Astrocyte of the cerebellum (primary cell): ENCODE data around the gene TRIM31.

ENCODE experiments used
- DNase-seq: peaks from one replicate; pipeline ENCODE4 v3.0.0-alpha.2; 2011; ENCODE audit warnings: low read depth
- H3K4me3 ChIP-seq: 2 replicates; pipeline ENCODE4 v1.5.1; 2011; ENCODE audit warnings: mild to moderate bottlenecking, low read depth, low read length, moderate library complexity
- in situ Hi-C: cut with HindIII; loops from 2 replicates; pipeline ENCODE4 v1.10.0; 2017; ENCODE audit warnings: low sequenced_read_pairs
- TF ChIP-seq, protein P1 (sequence below): IDR thresholded peaks from 2 replicates; pipeline ENCODE4 v1.5.1; 2012; ENCODE audit warnings: low read length, low read depth, moderate library complexity, mild to moderate bottlenecking; ENCODE audit errors: missing control alignments

The TRIM31 gene

DNA sequence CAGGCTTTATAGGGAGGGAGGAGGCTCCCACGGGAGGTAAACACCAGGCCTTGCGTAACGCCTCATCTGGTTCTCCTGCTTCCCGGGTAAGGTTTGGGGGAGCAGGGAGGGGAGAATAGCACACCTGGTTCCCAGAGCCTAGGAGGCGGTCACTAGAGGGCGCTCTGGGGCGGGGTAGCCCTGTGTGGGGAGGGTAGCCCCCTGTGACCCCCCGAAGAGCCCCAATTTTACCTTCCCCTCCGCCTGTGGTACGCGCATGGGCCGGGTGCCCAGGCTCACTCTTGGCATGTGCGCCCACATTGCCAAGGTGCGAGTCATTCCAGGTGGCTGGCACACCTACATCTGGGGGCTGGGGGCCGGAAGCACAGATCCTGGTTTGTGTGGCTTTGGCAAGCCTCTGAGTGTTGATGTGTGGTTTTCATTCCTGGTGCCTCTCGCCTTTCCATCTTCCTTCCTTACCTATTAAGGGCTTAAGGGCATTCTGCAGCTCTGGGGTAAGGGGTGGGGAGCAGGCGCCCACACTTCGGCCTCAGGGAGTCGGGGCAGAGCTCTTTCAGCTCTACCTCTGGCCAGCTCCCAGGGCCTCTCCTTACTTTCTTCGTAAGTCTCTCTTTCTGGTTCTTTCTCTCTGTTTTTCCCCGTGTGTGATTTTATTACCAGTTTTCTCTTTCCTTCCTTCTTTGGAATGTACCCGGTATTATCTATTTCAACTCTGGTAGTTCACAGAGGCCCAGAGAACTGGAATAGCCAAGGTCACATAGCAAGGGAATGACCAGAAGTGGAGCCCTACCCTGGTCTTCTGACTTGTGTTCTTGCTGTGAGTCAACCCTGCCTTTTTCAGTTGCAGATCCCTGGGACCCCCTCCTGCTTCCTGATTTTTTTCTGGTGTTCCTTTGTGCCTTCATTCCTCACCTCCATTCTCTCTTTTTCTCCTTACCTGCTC lies 36.8 kb downstream of the TRIM31 start:
- in situ Hi-C loops = no loop called here
- no peak overlapping the region for H3K4me3 ChIP-seq
- TF ChIP-seq, protein P1, sequence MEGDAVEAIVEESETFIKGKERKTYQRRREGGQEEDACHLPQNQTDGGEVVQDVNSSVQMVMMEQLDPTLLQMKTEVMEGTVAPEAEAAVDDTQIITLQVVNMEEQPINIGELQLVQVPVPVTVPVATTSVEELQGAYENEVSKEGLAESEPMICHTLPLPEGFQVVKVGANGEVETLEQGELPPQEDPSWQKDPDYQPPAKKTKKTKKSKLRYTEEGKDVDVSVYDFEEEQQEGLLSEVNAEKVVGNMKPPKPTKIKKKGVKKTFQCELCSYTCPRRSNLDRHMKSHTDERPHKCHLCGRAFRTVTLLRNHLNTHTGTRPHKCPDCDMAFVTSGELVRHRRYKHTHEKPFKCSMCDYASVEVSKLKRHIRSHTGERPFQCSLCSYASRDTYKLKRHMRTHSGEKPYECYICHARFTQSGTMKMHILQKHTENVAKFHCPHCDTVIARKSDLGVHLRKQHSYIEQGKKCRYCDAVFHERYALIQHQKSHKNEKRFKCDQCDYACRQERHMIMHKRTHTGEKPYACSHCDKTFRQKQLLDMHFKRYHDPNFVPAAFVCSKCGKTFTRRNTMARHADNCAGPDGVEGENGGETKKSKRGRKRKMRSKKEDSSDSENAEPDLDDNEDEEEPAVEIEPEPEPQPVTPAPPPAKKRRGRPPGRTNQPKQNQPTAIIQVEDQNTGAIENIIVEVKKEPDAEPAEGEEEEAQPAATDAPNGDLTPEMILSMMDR = peak; percentile 31
- no peak for DNase-seq

DNA sequence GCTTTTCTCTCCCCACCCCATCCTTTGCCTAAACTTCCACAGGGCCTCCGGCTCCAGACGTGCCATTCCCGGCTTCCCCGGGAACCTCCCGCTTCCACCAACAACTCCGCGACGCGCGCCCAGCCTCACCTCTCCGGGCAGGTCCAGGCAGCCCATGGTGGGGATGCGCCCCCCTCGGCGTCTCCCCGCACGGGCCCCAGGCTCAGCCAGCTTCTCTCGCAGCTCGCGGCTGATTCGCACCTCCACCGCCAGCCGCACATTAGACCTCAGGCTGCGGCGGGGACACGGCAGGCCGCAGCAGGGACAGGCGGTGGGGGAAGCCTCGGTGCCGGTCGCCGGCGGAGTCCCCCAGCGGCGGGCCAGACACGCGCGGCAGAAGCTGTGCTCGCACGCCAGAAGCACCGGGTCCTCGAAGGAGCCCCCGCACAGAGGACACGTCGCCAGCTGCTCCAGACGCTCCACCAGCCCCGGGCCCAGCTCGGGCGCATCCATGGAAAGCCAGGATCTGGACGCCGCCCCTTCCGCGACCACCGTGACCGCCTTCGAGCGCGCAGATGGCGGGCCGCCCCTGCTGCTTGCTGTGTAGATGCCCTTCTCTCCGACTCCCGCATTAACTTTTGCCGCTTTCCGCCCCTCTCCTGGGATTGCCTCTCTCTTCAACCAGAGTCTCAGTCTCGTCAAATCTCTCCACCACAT lies 37.6 kb downstream of the TRIM31 start, which contains the start of gene RNF39:
Gene RNF39, minus strand, starts transcription at position 676 of the 696 bp plus-strand sequence. Its CDS starts 184 bp downstream, at position 492.
- H3K4me3 ChIP-seq = peak within 1 kb of the TSS; percentile 15
- TF ChIP-seq, protein P1 = no peak
- DNase-seq = no peak
- in situ Hi-C loops = no loop called here

DNA sequence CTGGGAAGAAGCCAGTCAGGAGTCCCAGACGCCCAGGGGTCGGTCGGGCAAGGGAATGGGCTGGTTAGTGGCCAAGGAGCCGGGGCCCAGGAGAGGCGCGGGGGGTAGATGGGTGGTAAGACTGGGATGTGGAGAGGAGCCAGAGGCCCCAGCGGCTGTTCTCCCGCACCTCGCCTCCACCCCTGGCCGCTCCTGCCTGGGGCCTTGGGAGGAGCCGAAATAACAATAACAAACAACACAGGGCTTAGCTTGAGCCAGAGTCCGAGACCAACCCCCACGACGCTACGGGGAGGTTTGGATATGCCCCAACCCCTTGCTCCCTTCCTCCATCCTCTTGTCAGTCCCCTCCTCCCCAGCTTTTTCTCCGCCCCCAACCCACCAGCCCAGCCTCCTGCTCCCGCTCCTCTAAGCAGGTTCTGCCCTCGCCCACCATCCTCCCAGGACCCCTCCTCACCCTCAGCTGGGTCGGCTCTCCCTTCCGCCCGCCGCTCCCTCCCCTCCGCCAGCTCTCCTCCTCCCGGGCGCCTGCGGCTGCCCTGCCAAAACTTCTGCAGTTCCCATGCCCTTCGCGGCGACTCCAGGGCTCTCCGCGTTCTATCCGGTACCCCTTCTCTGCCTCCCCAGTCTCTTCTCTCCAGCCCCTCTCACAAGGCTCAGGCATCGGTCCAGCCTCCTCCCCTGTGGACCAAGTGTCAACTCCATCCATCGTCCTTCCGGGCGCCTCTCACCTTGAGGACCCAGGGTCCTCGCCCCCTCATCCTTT lies 38.4 kb downstream of the TRIM31 start:
- peak overlapping the region; percentile 15 for H3K4me3 ChIP-seq
- TF ChIP-seq, protein P1 = no peak

DNA sequence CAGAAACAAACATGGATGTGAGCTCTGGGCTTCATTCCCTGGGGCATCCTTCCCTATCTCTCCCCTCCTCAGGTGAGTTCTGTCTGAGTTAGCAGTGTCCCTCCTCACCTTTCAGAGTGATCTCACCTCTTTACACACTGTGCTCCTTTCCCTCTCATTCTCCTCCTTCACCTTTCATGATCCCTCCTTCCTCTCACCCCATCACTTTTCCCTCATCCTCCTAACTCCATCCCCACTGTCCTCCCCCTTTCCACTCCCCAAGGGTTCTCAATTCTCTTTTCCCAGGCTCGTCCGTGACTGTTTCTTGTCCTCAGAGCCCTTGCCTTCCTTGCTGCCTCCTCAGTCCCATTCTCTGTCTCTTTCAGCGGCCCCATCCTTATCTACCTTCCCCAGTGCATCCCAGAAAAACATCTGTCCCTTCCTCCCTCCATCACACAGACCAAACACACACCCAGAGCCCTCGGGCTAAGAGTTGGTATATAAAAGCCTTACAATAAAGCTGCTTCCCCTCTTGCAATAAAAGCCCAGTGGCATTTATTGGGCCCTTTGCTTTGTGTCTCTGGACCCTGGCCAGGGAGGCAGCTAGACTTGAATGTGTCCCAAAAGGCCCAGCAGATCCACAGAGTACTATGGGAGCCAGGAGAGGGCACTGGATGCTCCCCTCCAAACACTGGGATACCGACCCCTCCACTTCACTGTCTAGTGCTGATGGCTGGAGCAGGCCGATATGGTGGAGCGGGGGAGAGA lies 39.2 kb downstream of the TRIM31 start:
- in situ Hi-C loops = loop anchor here (25.0 kb wide), 1 partner anchor 1311 kb away; no protein-coding TSS in a partner anchor
- no peak overlapping the region for H3K4me3 ChIP-seq
- DNase-seq = no peak
- TF ChIP-seq, protein P1 = no peak

More for the DNA sequence above, 38.4 kb downstream of the TRIM31 start:
- no peak for DNase-seq
- in situ Hi-C loops = loop anchor here (25.0 kb wide), 1 partner anchor 1312 kb away; no protein-coding TSS in a partner anchor

DNA sequence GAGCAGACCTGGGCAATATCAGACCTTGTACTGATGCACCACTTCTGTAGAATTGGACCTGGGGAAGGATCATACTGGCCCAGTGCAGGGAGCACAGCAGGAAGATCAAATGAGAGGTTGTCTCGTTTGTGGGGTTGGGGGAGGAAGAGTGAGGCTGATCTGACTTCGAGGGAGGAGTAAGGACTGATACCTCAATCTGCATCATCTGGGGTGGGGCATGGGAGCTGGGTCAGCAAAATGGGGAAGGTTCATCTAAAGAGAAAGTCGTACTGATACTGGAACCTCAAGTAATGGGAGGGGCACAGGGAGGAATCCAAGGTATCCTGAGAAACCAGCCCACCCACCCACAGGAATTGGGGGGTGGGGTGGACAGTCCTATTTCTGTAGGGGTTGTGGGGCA lies 41.0 kb downstream of the TRIM31 start:
- in situ Hi-C loops = loop anchor here (25.0 kb wide), 1 partner anchor 1310 kb away; no protein-coding TSS in a partner anchor
- no peak for DNase-seq
- TF ChIP-seq, protein P1 = no peak
- H3K4me3 ChIP-seq = no peak overlapping the region
